HEK293 (cell line): ENCODE data around the gene CDC42BPA.
A peak's percentile ranks its signal among the peaks of the same experiment; 100 is the strongest.

Source experiments
- CTCF ChIA-PET: fragments of 350-600 bp; formaldehyde crosslinking; extraction: SDS; loops from one replicate; lab custom pipeline; 2021; ENCODE audit warnings: antibody characterized with exemption; lab: Yijun Ruan, JAX
- POLR2A ChIA-PET: fragments of 300-600 bp; formaldehyde crosslinking; extraction: SDS; loops from one replicate; lab custom pipeline; 2020; ENCODE audit warnings: antibody characterized with exemption, inconsistent platforms; lab: Yijun Ruan, JAX
- H3K27ac ChIP-seq: fragments of 200-500 bp; sonication (Bioruptor generic); 2 replicates; pipeline ENCODE4 v1.5.1; 2014; ENCODE audit warnings: low read depth, low read length, control low read depth, inconsistent platforms; ENCODE audit errors: extremely low read depth
- H3K36me3 ChIP-seq, 2 experiments: fragments of 200-500 bp in 1 of 2; sonication (Bioruptor generic) in 1 of 2; 1 replicate in 1 of 2; 2 replicates in 1 of 2; pipeline ENCODE4 v1.5.1; 2014 to 2017; ENCODE audit warnings: inconsistent platforms in 2 of 2, low read length in 2 of 2; ENCODE audit not compliant: control insufficient read depth in 2 of 2, insufficient read depth in 1 of 2
- H3K4me1 ChIP-seq: fragments of 200-500 bp; sonication (Bioruptor generic); 2 replicates; pipeline ENCODE4 v1.5.1; 2014; ENCODE audit warnings: mild to moderate bottlenecking, low read length, inconsistent platforms; ENCODE audit not compliant: control insufficient read depth, insufficient read depth
- H3K4me3 ChIP-seq: 2 replicates; pipeline ENCODE4 v1.5.1; 2011; ENCODE audit warnings: low read depth, mild to moderate bottlenecking, control low read depth, low read length, moderate library complexity
- H3K9me3 ChIP-seq: fragments of 200-500 bp; sonication (Bioruptor generic); 2 replicates; pipeline ENCODE4 v1.5.1; 2014; ENCODE audit warnings: low read depth, low read length, inconsistent platforms; ENCODE audit not compliant: control insufficient read depth, insufficient read depth
- AEBP2 ChIP-seq: fragments of 450-650 bp; formaldehyde crosslinking; IDR thresholded peaks from 2 replicates; pipeline ENCODE4 v1.5.1; 2016; ENCODE audit warnings: missing biosample characterization, missing genetic modification characterization, borderline replicate concordance
- OSR2 ChIP-seq: fragments of 450-650 bp; formaldehyde crosslinking; IDR thresholded peaks from 2 replicates; pipeline ENCODE4 v1.5.1; 2016; ENCODE audit warnings: missing biosample characterization, missing genetic modification characterization
- REST ChIP-seq: fragments of 450-650 bp; formaldehyde crosslinking; IDR thresholded peaks from 2 replicates; pipeline ENCODE4 v1.5.1; 2016; ENCODE audit warnings: missing biosample characterization, missing genetic modification characterization
- SALL2 ChIP-seq: fragments of 450-650 bp; formaldehyde crosslinking; IDR thresholded peaks from 2 replicates; pipeline ENCODE4 v1.5.0; 2017; ENCODE audit warnings: missing biosample characterization, mild to moderate bottlenecking, missing genetic modification characterization, borderline replicate concordance
- SCRT1 ChIP-seq: fragments of 450-650 bp; formaldehyde crosslinking; IDR thresholded peaks from 2 replicates; pipeline ENCODE4 v1.5.1; 2016; ENCODE audit warnings: missing biosample characterization, missing genetic modification characterization, borderline replicate concordance
- SCRT2 ChIP-seq: fragments of 450-650 bp; formaldehyde crosslinking; IDR thresholded peaks from 2 replicates; pipeline ENCODE4 v1.5.1; 2016; ENCODE audit warnings: missing biosample characterization, missing genetic modification characterization
- ZBTB1 ChIP-seq: fragments of 450-650 bp; formaldehyde crosslinking; IDR thresholded peaks from 2 replicates; pipeline ENCODE4 v1.5.1; 2016; ENCODE audit warnings: missing biosample characterization, missing genetic modification characterization
- ZNF133 ChIP-seq: fragments of 450-650 bp; formaldehyde crosslinking; IDR thresholded peaks from 2 replicates; pipeline ENCODE4 v1.5.1; 2016; ENCODE audit warnings: missing biosample characterization, missing genetic modification characterization
- ZNF148 ChIP-seq: fragments of 450-650 bp; formaldehyde crosslinking; IDR thresholded peaks from 2 replicates; pipeline ENCODE4 v1.5.0; 2017; ENCODE audit warnings: missing biosample characterization, missing genetic modification characterization, borderline replicate concordance
- ZNF157 ChIP-seq: fragments of 450-650 bp; formaldehyde crosslinking; IDR thresholded peaks from 2 replicates; pipeline ENCODE4 v1.5.1; 2016; ENCODE audit warnings: missing biosample characterization, missing genetic modification characterization
- ZNF202 ChIP-seq: fragments of 450-650 bp; formaldehyde crosslinking; IDR thresholded peaks from 2 replicates; pipeline ENCODE4 v1.5.1; 2016; ENCODE audit warnings: missing biosample characterization, missing genetic modification characterization, borderline replicate concordance
- ZNF366 ChIP-seq: fragments of 450-650 bp; formaldehyde crosslinking; conservative IDR thresholded peaks from 2 replicates; pipeline ENCODE4 v1.5.1; 2016; ENCODE audit warnings: missing biosample characterization, missing genetic modification characterization
- ZNF518A ChIP-seq: fragments of 450-650 bp; formaldehyde crosslinking; conservative IDR thresholded peaks from 2 replicates; pipeline ENCODE4 v1.5.1; 2016; ENCODE audit warnings: low read depth, missing biosample characterization, missing genetic modification characterization
- ZNF548 ChIP-seq: fragments of 450-650 bp; formaldehyde crosslinking; IDR thresholded peaks from 2 replicates; pipeline ENCODE4 v1.5.1; 2016; ENCODE audit warnings: missing biosample characterization, missing genetic modification characterization
- ZNF704 ChIP-seq: fragments of 450-650 bp; formaldehyde crosslinking; IDR thresholded peaks from 2 replicates; pipeline ENCODE4 v1.5.1; 2016; ENCODE audit warnings: missing biosample characterization, missing genetic modification characterization
- ZSCAN5A ChIP-seq: fragments of 450-650 bp; formaldehyde crosslinking; IDR thresholded peaks from 2 replicates; pipeline ENCODE4 v1.5.1; 2016; ENCODE audit warnings: missing biosample characterization, missing genetic modification characterization

CDC42BPA gene

GRCh38 chr1:226987179-226987536 is 331.1 kb downstream of the CDC42BPA start:
- Histone ChIP-seq H3K27ac (no peak overlapping the region), H3K4me1 (no peaks in the 10 kb centered on the region), H3K9me3 (no peaks in the 10 kb centered on the region), H3K36me3 (peaks cover 0 to 51% of the 10 kb centered on the region in 2 experiments; a peak in 1 of 3 replicates), H3K4me3 (no peak overlapping the region)
- peak; percentile 62; the same call in 1 of the 2 replicates for TF ChIP-seq SCRT1
- no peak for TF ChIP-seq ZNF704 (tag by site-specific recombination)
- TF ChIP-seq ZNF148 (tag by site-specific recombination): no peak
- no peak for TF ChIP-seq ZNF366
- TF ChIP-seq ZNF133: no peak
- no peak for TF ChIP-seq ZNF157 (tag by site-specific recombination)
- TF ChIP-seq ZBTB1: no peak
- no peak for TF ChIP-seq OSR2 (tag by site-specific recombination)
- TF ChIP-seq SALL2 (tag by site-specific recombination): no peak
- TF ChIP-seq ZNF518A: no peak
- peak; percentile 69 for TF ChIP-seq SCRT2 (tag by site-specific recombination)
- TF ChIP-seq REST (tag by site-specific recombination): no peak
- no peak for TF ChIP-seq ZSCAN5A
- TF ChIP-seq ZNF548 (tag by site-specific recombination): no peak
- no peak for TF ChIP-seq AEBP2 (tag by site-specific recombination)
- no peak for TF ChIP-seq ZNF202 (tag by site-specific recombination)
- POLR2A ChIA-PET: no interaction called here
- CTCF ChIA-PET: interaction anchor here (0.7 kb wide), 1 partner anchor 57 kb away, joined by 4 read pairs; no protein-coding TSS in a partner anchor
